Upper lobe of right lung (tissue), 1 donor: ENCODE results near the gene ZNF613. TPM values are rescaled to one million over a fixed set of nuclear protein-coding genes. Genes with fewer than 3 reads are reported as not detected.

ENCODE experiments used
- ATAC-seq: fragments of 200-7000 bp; cut with Tn5 transposase; one replicate; pipeline ENCODE4 v1.9.1; 2020; ENCODE audit warnings: mild to moderate bottlenecking, moderate library complexity
- DNase-seq: peaks from one replicate; pipeline ENCODE4 v3.0.0-alpha.2; 2020
- H3K27ac ChIP-seq: fragments of 200-600 bp; one replicate; pipeline ENCODE4 v1.8.0; 2022
- H3K27me3 ChIP-seq: fragments of 200-600 bp; one replicate; pipeline ENCODE4 v1.8.0; 2022; ENCODE audit warnings: mild to moderate bottlenecking
- H3K36me3 ChIP-seq: fragments of 200-600 bp; one replicate; pipeline ENCODE4 v1.8.0; 2022
- H3K4me1 ChIP-seq: fragments of 200-600 bp; one replicate; pipeline ENCODE4 v1.8.0; 2022
- H3K4me3 ChIP-seq: fragments of 200-600 bp; one replicate; pipeline ENCODE4 v1.8.0; 2022; ENCODE audit warnings: mild to moderate bottlenecking
- H3K9me3 ChIP-seq: fragments of 200-600 bp; one replicate; pipeline ENCODE4 v1.8.0; 2022
- intact Hi-C: fragments of 100-400 bp; cut with DNase I; formaldehyde crosslinking; loops from one replicate; pipeline ENCODE4 v1.11.0; 2022
- long read RNA-seq: library from polyadenylated mRNA; unstranded; transcript quantifications from one replicate; pipeline ENCODE4 v2.0.0, GENCODE V29; 2021
- total RNA-seq: library from RNA; stranded (reverse); fragmentation: NEBNext Ultra II Directional; extraction: Animal tissue kit (Norgen Biotek cat#: 25700); gene quantifications from one replicate; pipeline ENCODE4 v1.2.1, GENCODE V29; 2021
- TF ChIP-seq, protein P1 (sequence below): fragments of 200-600 bp; IDR thresholded peaks from one replicate; pipeline ENCODE4 v1.8.0; 2022; ENCODE audit warnings: antibody characterized with exemption
- donor health status: DM: no; HTN: yes; CAD: no; lungs with severe emphysema.

Gene ZNF613
- total RNA-seq: 5.8 TPM
- long read RNA-seq, transcript ZNF613-201 (6 exons, 3,419 nt): major isoform, 5 of 13 reads
- long read RNA-seq, partial matches to known transcripts: 1 of 13 reads
- long read RNA-seq, other reads (novel, unspliced or antisense): 6 of 13 reads

DNA sequence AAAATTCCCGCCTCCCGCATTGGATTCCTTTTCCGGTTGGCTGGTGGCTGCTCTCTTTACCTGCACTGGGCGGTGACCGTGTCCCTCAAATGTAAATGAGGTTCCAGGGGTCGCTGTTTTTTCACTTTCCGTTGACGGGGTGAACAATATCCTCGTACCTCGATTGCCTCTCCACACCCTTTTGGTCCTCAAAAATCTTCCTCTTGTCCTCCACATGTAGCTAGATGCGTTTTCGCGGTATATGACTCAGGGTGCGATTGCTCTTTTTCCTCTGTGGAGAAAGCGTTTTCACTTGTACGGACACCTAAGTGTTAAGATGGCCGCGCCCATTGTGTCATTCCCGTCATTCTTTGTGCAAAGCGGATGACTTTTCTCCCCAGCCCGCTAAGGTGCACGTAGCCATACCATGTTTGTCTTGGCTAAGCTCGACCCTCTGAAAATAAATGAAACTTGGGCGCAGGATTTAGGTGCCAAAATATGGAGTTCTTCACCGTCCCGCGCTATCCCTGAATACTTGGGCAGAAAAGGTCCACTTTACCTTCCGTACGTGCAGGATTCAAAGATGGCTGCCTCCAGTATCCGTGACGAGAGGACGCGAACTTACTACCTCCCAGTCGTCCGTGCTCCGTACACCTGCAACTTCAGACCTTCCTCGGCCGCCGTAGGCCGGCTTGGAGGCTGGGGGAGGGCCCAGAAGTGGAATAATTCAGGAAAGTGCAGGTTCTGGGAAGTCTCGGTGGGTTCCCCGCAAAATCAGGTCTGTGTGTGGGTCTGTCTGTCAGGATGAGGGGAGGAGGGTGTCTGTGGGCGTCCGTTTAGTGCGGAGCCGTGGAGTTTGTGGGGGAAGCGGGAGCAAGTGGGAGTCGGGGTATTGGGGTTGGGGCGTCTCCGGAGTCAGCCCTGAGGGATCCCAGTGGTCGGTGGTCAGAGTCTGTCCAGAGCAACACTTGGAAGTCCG is at the start of gene ZNF613:
ZNF613 (plus strand) TSS at position 689 of the 958 bp plus-strand sequence. CDS start 8,749 bp downstream, outside the sequence.
- Histone ChIP-seq H3K27me3 (no peaks in the 10 kb centered on the region), H3K9me3 (peaks cover 18% of the 10 kb centered on the region), H3K4me1 (peaks cover 8% of the 10 kb centered on the region), H3K4me3 (peak within 1 kb of the TSS; percentile 77), H3K36me3 (peaks cover 21% of the 10 kb centered on the region), H3K27ac (peak within 1 kb of the TSS; percentile 87)
- peak; percentile 93 for DNase-seq
- TF ChIP-seq, protein P1, sequence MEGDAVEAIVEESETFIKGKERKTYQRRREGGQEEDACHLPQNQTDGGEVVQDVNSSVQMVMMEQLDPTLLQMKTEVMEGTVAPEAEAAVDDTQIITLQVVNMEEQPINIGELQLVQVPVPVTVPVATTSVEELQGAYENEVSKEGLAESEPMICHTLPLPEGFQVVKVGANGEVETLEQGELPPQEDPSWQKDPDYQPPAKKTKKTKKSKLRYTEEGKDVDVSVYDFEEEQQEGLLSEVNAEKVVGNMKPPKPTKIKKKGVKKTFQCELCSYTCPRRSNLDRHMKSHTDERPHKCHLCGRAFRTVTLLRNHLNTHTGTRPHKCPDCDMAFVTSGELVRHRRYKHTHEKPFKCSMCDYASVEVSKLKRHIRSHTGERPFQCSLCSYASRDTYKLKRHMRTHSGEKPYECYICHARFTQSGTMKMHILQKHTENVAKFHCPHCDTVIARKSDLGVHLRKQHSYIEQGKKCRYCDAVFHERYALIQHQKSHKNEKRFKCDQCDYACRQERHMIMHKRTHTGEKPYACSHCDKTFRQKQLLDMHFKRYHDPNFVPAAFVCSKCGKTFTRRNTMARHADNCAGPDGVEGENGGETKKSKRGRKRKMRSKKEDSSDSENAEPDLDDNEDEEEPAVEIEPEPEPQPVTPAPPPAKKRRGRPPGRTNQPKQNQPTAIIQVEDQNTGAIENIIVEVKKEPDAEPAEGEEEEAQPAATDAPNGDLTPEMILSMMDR: peak; percentile 13
- intact Hi-C loops: no loop called here
- ATAC-seq: peak; percentile 99

DNA sequence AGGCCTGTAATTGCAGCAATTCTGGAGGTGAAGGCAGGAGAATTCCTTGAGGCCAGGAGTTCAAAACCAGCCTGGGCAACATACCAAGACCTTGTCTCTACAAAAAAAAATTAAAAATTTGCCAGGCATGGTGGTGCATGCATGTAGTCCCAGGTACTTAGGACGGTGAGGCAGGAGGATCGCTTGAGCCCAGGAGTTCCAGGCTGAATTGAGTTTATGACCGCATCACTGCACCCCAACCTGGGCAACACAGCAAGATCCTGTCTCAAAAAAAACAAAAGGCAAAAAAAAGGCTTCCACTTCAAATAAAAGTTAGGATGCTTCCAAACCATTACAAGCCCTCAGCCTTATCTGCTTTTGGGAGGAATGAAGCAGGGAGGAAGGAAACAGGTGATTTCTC is 44.8 kb upstream of the ZNF613 start:
- TF ChIP-seq, protein P1: no peak
- intact Hi-C loops: no loop called here
- peaks cover 12% of the 10 kb centered on the region for H3K9me3 ChIP-seq

DNA sequence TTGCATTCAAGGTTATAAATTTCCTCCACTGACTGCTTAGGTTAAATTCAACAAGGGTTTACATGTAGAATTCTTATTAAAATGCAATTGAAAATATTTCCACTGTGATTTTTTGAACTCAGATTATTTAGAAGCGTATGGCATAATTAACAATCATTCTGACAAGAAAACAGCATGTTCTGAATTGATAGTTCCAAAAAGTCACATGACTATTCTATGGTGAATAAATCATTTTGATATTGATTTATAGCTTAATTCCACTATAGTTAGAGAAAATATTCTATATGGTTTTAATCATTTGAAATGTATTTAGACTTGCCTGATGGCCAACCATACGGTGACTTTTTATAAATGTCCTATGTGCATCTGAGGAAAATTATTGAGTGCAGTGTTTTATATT is 42.6 kb upstream of the ZNF613 start:
- H3K27me3 ChIP-seq: no peaks in the 10 kb centered on the region
- H3K36me3 ChIP-seq: peaks cover 4% of the 10 kb centered on the region
- no peak overlapping the region for H3K4me3 ChIP-seq
- no peak overlapping the region for H3K27ac ChIP-seq
- TF ChIP-seq, protein P1: no peak
- peaks cover 16% of the 10 kb centered on the region for H3K9me3 ChIP-seq
- ATAC-seq (no peak), DNase-seq (no peak)
- intact Hi-C loops: no loop called here
- H3K4me1 ChIP-seq: no peaks in the 10 kb centered on the region

More for the DNA sequence above, 44.8 kb upstream of the ZNF613 start:
- H3K4me1 ChIP-seq: no peaks in the 10 kb centered on the region
- no peak for ATAC-seq
- peaks cover 20% of the 10 kb centered on the region for H3K36me3 ChIP-seq
- no peak overlapping the region for H3K27ac ChIP-seq
- H3K4me3 ChIP-seq: no peak overlapping the region
- H3K27me3 ChIP-seq: no peaks in the 10 kb centered on the region
- DNase-seq: no peak

DNA sequence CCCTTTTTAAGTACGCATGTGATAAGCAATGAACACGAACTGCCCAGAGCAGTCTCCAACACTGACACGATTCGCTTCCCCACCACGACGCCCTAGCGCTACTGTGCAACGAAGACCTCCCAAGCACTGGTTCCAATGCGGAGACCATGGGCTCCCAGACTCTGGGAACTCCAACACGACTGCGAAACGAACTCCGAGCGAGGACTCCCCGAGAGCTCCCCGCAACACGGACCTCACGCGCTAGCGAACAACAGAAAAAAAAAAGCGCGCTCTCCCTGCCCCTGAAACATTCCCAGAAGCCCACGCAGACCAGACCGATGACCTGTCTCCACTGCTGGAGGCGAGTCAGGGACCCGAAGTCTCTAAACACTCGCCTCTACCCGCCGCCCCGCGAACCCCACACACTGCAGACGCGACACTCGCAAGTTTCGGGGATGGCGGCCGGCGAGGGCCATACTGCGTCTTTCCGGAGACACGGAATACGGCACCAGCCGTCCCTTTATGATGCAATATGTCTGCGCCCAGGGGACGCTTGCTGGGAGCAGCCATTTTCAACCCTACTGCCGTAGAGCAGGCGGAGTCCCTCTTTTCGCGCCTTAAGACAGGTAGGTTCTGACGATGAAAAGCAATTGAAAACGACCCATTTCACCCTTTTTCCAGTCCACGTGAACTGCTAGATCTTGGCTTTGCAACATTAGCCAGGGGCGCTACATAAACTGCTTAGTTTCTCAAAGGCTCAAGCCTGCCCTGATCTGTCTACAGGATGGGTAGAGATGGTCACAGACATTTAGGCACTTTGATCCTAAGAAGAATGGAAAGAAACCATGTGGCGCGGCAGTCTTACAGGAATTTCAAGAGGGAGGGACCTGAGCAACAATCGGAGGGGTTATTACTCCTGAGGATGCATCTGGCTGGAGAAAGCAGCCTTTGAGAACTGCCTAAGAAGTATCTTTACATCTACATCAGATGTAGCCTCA is 39.5 kb upstream of the ZNF613 start, which contains the start of gene ZNF577:
ZNF577 (minus strand) TSS at position 430 of the 977 bp plus-strand sequence. CDS start 7,569 bp downstream, outside the sequence.
- Histone ChIP-seq H3K9me3 (peaks cover 39% of the 10 kb centered on the region), H3K36me3 (peaks cover 21% of the 10 kb centered on the region), H3K4me3 (peak within 1 kb of the TSS; percentile 58), H3K27me3 (no peaks in the 10 kb centered on the region), H3K4me1 (no peaks in the 10 kb centered on the region), H3K27ac (peak within 1 kb of the TSS; percentile 69)
- intact Hi-C loops: no loop called here
- TF ChIP-seq, protein P1: no peak
- ATAC-seq (peak; percentile 96), DNase-seq (peak; percentile 87)

DNA sequence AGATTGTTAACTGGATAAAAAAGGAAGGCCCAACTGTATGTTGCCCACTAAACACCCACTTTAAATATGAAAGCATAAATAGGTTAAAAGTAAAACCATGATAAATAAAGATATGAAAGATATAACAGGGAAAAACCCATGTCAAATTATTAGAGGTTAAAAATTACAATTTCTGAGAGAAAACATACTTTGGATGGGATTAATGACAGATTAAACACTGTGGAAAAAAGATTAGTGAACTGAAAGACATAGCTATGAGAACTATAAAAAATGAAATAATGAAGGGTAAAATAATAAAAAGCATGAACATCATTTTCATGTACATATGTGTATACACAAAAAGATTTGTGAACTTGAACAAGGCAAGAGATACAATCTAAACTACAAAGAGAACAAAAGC is 37.3 kb upstream of the ZNF613 start:
- Histone ChIP-seq H3K4me3 (no peak overlapping the region), H3K27ac (no peak overlapping the region), H3K27me3 (no peaks in the 10 kb centered on the region), H3K4me1 (no peaks in the 10 kb centered on the region), H3K9me3 (peaks cover 55% of the 10 kb centered on the region), H3K36me3 (peaks cover 42% of the 10 kb centered on the region)
- intact Hi-C loops: no loop called here
- TF ChIP-seq, protein P1: no peak
- ATAC-seq (no peak), DNase-seq (no peak)
